HCT116 (cell line): Measurements from ENCODE around the gene PLCG2. TPM values are rescaled to one million over a fixed set of nuclear protein-coding genes. Genes with fewer than 3 reads are reported as not detected.

Source experiments
- ATAC-seq: fragments of 200-7000 bp; cut with Tn5 transposase; 2 replicates; pipeline ENCODE4 v1.9.1; 2020; ENCODE audit warnings: mild to moderate bottlenecking, moderate library complexity
- BruUV-seq: library from RNA; stranded (reverse); fragments of 400-500 nt; replicated peaks from 2 replicates; lab custom pipeline; 2021; lab: Mats Ljungman, UMichigan
- CTCF ChIA-PET: fragments of 300-600 bp; sonication (Branson Sonifier 250); formaldehyde crosslinking; loops from one replicate; lab custom pipeline; 2021; ENCODE audit warnings: antibody characterized with exemption; lab: Charles Lee
- POLR2A ChIA-PET: fragments of 300-600, 350-600 bp; sonication (Branson Sonifier 250); formaldehyde crosslinking; loops from one replicate; lab custom pipeline; 2021; ENCODE audit warnings: antibody characterized with exemption; lab: Charles Lee
- RAD21 ChIA-PET, 2 experiments: fragments of 300-600 bp; sonication (Branson Sonifier 250); formaldehyde crosslinking; loops; one replicate each; lab custom pipeline; 2023; ENCODE audit warnings: low total read pairs in 2 of 2; ENCODE audit not compliant: uncharacterized antibody in 2 of 2, unreplicated experiment in 2 of 2, low non-redundant PET in 1 of 2; lab: Charles Lee
- DNase-seq: peaks from one replicate; pipeline ENCODE4 v3.0.0-alpha.2; 2010; ENCODE audit warnings: low read depth, low spot score
- H2AFZ ChIP-seq: fragments of 200-600 bp; shearing (Covaris generic), sonication (generic); 2 replicates; pipeline ENCODE4 v1.6.1; 2017; ENCODE audit warnings: low read depth, mixed run types, mixed read lengths, antibody characterized with exemption, low read length; ENCODE audit not compliant: poor library complexity, severe bottlenecking
- H3K27ac ChIP-seq: 2 replicates; pipeline ENCODE4 v1.5.1; 2012; ENCODE audit warnings: low read depth, low read length
- H3K27me3 ChIP-seq: fragments of 200-600 bp; sonication (generic); 2 replicates; pipeline ENCODE4 v1.6.1; 2016; ENCODE audit warnings: mixed run types, low read length, mixed read lengths; ENCODE audit not compliant: insufficient read depth
- H3K36me3 ChIP-seq, 2 experiments: fragments of 200-500 bp in 1 of 2; fragments of 200-600 bp in 1 of 2; sonication (Bioruptor generic) in 1 of 2; sonication (generic) in 1 of 2; 2 replicates each; pipeline versions ENCODE4 v1.5.1 to v1.6.1; 2014 to 2016; ENCODE audit warnings: low read length in 2 of 2, inconsistent platforms in 1 of 2, mixed read lengths in 1 of 2, mixed run types in 1 of 2; ENCODE audit not compliant: insufficient read depth in 2 of 2, control insufficient read depth in 1 of 2
- H3K4me1 ChIP-seq, 2 experiments: fragments of 200-600 bp in 1 of 2; sonication (generic) in 1 of 2; 2 replicates each; pipeline versions ENCODE4 v1.5.1 to v1.6.1; 2012 to 2017; ENCODE audit warnings: low read length in 2 of 2, inconsistent platforms in 1 of 2, mild to moderate bottlenecking in 1 of 2, mixed read lengths in 1 of 2, mixed run types in 1 of 2, moderate library complexity in 1 of 2; ENCODE audit not compliant: insufficient read depth in 2 of 2, control insufficient read depth in 1 of 2
- H3K4me2 ChIP-seq: fragments of 200-600 bp; sonication (generic); 2 replicates; pipeline ENCODE4 v1.6.1; 2017; ENCODE audit warnings: mixed run types, low read length, mixed read lengths
- H3K4me3 ChIP-seq, 2 experiments: fragments of 200-600 bp in 1 of 2; sonication (generic) in 1 of 2; replicated peaks in 1 of 2; 2 replicates each; pipeline ENCODE4 v1.5.1; 2011 to 2016; ENCODE audit warnings: low read length in 2 of 2, control low read depth in 1 of 2, low read depth in 1 of 2, mild to moderate bottlenecking in 1 of 2, mixed read lengths in 1 of 2, mixed run types in 1 of 2
- H3K79me2 ChIP-seq: fragments of 200-600 bp; sonication (generic); 2 replicates; pipeline ENCODE4 v1.6.1; 2017; ENCODE audit warnings: mild to moderate bottlenecking, mixed run types, low read length, moderate library complexity, mixed read lengths; ENCODE audit not compliant: insufficient read depth
- H3K9ac ChIP-seq: fragments of 200-600 bp; sonication (generic); 2 replicates; pipeline ENCODE4 v1.6.1; 2016; ENCODE audit warnings: low read length, mixed read lengths
- H3K9me2 ChIP-seq: fragments of 200-600 bp; sonication (generic), shearing (Covaris generic); 2 replicates; pipeline ENCODE4 v1.6.1; 2017; ENCODE audit warnings: mixed run types, mild to moderate bottlenecking, moderate library complexity; ENCODE audit not compliant: insufficient read depth
- H3K9me3 ChIP-seq, 2 experiments: fragments of 200-500 bp in 1 of 2; fragments of 200-600 bp in 1 of 2; sonication (Bioruptor generic) in 1 of 2; sonication (generic) in 1 of 2; 2 replicates each; pipeline ENCODE4 v1.6.1; 2014 to 2017; ENCODE audit warnings: low read length in 2 of 2, mixed read lengths in 2 of 2, inconsistent platforms in 1 of 2, low read depth in 1 of 2, mild to moderate bottlenecking in 1 of 2, mixed run types in 1 of 2, moderate library complexity in 1 of 2; ENCODE audit not compliant: control insufficient read depth in 1 of 2, insufficient read depth in 1 of 2
- H4K20me1 ChIP-seq: fragments of 200-600 bp; sonication (generic), shearing (Covaris generic); 2 replicates; pipeline ENCODE4 v1.6.1; 2017; ENCODE audit warnings: mixed run types, mild to moderate bottlenecking, moderate library complexity; ENCODE audit not compliant: insufficient read depth
- ATF3 ChIP-seq: IDR thresholded peaks from 2 replicates; pipeline ENCODE4 v1.6.1; 2012
- CBX3 ChIP-seq: IDR thresholded peaks from 2 replicates; pipeline ENCODE4 v1.6.1; 2012; ENCODE audit warnings: low read depth
- CEBPB ChIP-seq: IDR thresholded peaks from 2 replicates; pipeline ENCODE4 v1.6.1; 2012; ENCODE audit warnings: low read depth
- CTCF ChIP-seq, 3 experiments: fragments of 200-600 bp in 1 of 3; sonication (generic) in 1 of 3; IDR thresholded peaks in 2 of 3; conservative IDR thresholded peaks in 1 of 3; 2 replicates each; pipeline ENCODE4 v1.5.1; 2012 to 2017; ENCODE audit warnings: low read depth in 2 of 3, low read length in 2 of 3, antibody characterized with exemption in 1 of 3, borderline replicate concordance in 1 of 3, control low read depth in 1 of 3, mild to moderate bottlenecking in 1 of 3, mixed read lengths in 1 of 3, mixed run types in 1 of 3, moderate library complexity in 1 of 3; ENCODE audit not compliant: insufficient read depth in 1 of 3
- EGR1 ChIP-seq: IDR thresholded peaks from 2 replicates; pipeline ENCODE4 v1.6.1; 2012; ENCODE audit warnings: low read depth
- EZH2 ChIP-seq: fragments of 200-600 bp; sonication (generic); IDR thresholded peaks from 2 replicates; pipeline ENCODE4 v1.6.1; 2017; ENCODE audit warnings: antibody characterized with exemption, mixed run types
- EZH2phosphoT487 ChIP-seq: fragments of 200-600 bp; IDR thresholded peaks from 2 replicates; pipeline ENCODE4 v1.6.1; 2018; ENCODE audit warnings: antibody characterized with exemption, borderline replicate concordance
- JUND ChIP-seq: IDR thresholded peaks from 2 replicates; pipeline ENCODE4 v1.6.1; 2012
- MAX ChIP-seq: IDR thresholded peaks from 2 replicates; pipeline ENCODE4 v1.6.1; 2012
- POLR2A ChIP-seq: IDR thresholded peaks from 2 replicates; pipeline ENCODE4 v1.7.0; 2011; ENCODE audit warnings: borderline replicate concordance; ENCODE audit not compliant: insufficient read depth, insufficient read length; ENCODE audit errors: extremely low read depth
- REST ChIP-seq: IDR thresholded peaks from 2 replicates; pipeline ENCODE4 v1.6.1; 2012; ENCODE audit warnings: low read depth
- SP1 ChIP-seq: IDR thresholded peaks from 2 replicates; pipeline ENCODE4 v1.6.1; 2012; ENCODE audit warnings: low read depth
- SRF ChIP-seq: IDR thresholded peaks from 2 replicates; pipeline ENCODE4 v1.6.1; 2012; ENCODE audit warnings: low read depth
- TCF7L2 ChIP-seq: IDR thresholded peaks from 2 replicates; pipeline ENCODE4 v1.7.0; 2011; ENCODE audit warnings: borderline replicate concordance, inconsistent platforms; ENCODE audit not compliant: insufficient read depth, insufficient read length; ENCODE audit errors: extremely low read depth
- YY1 ChIP-seq: IDR thresholded peaks from 2 replicates; pipeline ENCODE4 v1.6.1; 2011; ENCODE audit warnings: low read length, low read depth, moderate library complexity, mild to moderate bottlenecking; ENCODE audit not compliant: insufficient replicate concordance; ENCODE audit errors: extremely low read depth
- ZFX ChIP-seq: fragments of 450-650 bp; IDR thresholded peaks from 2 replicates; pipeline ENCODE4 v1.6.1; 2017
- ZNF274 ChIP-seq: fragments of 200-500 bp; sonication (Bioruptor generic); IDR thresholded peaks from 2 replicates; pipeline ENCODE4 v1.6.1; 2014; ENCODE audit warnings: mild to moderate bottlenecking, low read depth, low read length, inconsistent platforms
- intact Hi-C: fragments of 100-400 bp; cut with micrococcal nuclease; formaldehyde crosslinking; loops from 2 replicates; pipeline ENCODE4 v1.10.0; 2022
- total RNA-seq: library from RNA; stranded (reverse); gene quantifications from one replicate; pipeline ENCODE4 v1.2.1, GENCODE V29; 2021; ENCODE audit not compliant: unreplicated experiment

Gene PLCG2
- total RNA-seq, 1 experiment from 2014 or later = 31.2 TPM

GRCh38 chr16:81833751-81834150, 54.7 kb downstream of the PLCG2 start:
- Histone ChIP-seq H4K20me1 (no peaks in the 10 kb centered on the region; the same call in 1 of the 2 replicates), H3K4me1 (peaks cover 11 to 44% of the 10 kb centered on the region in 2 experiments), H3K9me3 (no peaks in the 10 kb centered on the region), H3K4me3 (no peak overlapping the region), H3K27ac (no peak overlapping the region), H3K9me2 (no peaks in the 10 kb centered on the region), H2AFZ (no peak overlapping the region), H3K9ac (no peak overlapping the region), H3K4me2 (no peak overlapping the region), H3K27me3 (no peaks in the 10 kb centered on the region), H3K79me2 (no peaks in the 10 kb centered on the region), H3K36me3 (no peaks in the 10 kb centered on the region)
- DNase-seq = no peak
- ChIA-PET RAD21 (no interaction called here), CTCF (no interaction called here), POLR2A (no interaction called here)
- no TSS peak for BruUV-seq
- no peak for ATAC-seq
- TF ChIP-seq JUND (no peak), POLR2A (no peak), EGR1 (no peak), MAX (no peak), CTCF (IDR thresholded peaks at IDR 0.05 in 2 of 3, conservative IDR thresholded peaks at IDR 0.05 in 1 of 3; ENCODE audit: borderline replicate concordance in 1 of 3, insufficient read depth in 1 of 3, low read depth in 2 of 3, low read length in 2 of 3) (no peak), YY1 (no peak), ATF3 (no peak), EZH2phosphoT487 (no peak), REST (no peak), CBX3 (no peak), SP1 (no peak), EZH2 (no peak), ZFX (no peak), SRF (no peak), ZNF274 (no peak), TCF7L2 (no peak), CEBPB (no peak)
- intact Hi-C loops = no loop called here
